Body of pancreas (tissue), 4 donors: ENCODE data around the gene MTG1.
"Not testable (repeated sequence)": the region's sequence is repeated elsewhere in the genome, so short reads cannot be mapped to it uniquely, and the experiment has no call there.

Experiments
- CTCF ChIP-seq, 7 experiments: fragments of 450-650 bp in 4 of 7; fragments of 200-600 bp in 3 of 7; sonication (generic) in 3 of 7; IDR thresholded peaks; one replicate each; pipeline ENCODE4 v1.5.1; 2016 to 2019; ENCODE audit warnings: antibody characterized with exemption in 7 of 7
- POLR2A ChIP-seq, 3 donors: fragments of 450-650 bp; IDR thresholded peaks; one replicate each; pipeline ENCODE4 v1.6.1; 2016; ENCODE audit warnings: antibody characterized with exemption in 3 of 3, mild to moderate bottlenecking in 2 of 3

GRCh38 chr10:133469205-133469604 is 75.2 kb downstream of the MTG1 start:
- TF ChIP-seq CTCF, POLR2A (IDR thresholded peaks at IDR 0.05): not testable (repeated sequence)
